ENCODE results near the gene CIP2A. TPM values are rescaled to one million over a fixed set of nuclear protein-coding genes. Genes with fewer than 3 reads are reported as not detected.

The CIP2A gene
- total RNA-seq, 1 donor from 2014 or later: 1.6 TPM

GRCh38 chr3:108552267-108553159 lies 36.7 kb downstream of the CIP2A start:
- H3K9me3 ChIP-seq (replicated peaks): no peaks in the 10 kb centered on the region
- H3K27me3 ChIP-seq (ENCODE audit: low read depth): no peaks in the 10 kb centered on the region
- peaks cover 10% of the 10 kb centered on the region for H3K4me1 ChIP-seq
- no peak overlapping the region for H3K27ac ChIP-seq (replicated peaks)
- intact Hi-C loops (cut with micrococcal nuclease): loop anchor here (2.0 kb wide), 1 partner anchor 62 kb away; no protein-coding TSS in a partner anchor
- DNase-seq: no peak
- no peaks in the 10 kb centered on the region for H3K36me3 ChIP-seq
- no peak overlapping the region for H3K4me3 ChIP-seq
- TF ChIP-seq CTCF (IDR thresholded peaks at IDR 0.05; ENCODE audit: borderline replicate concordance): peak; percentile 66

- Histone ChIP-seq H3K36me3 (no peaks in the 10 kb centered on the region), H3K4me3 (no peak overlapping the region), H3K27me3 (ENCODE audit: low read depth) (no peaks in the 10 kb centered on the region), H3K27ac (replicated peaks) (no peak overlapping the region), H3K9me3 (replicated peaks) (no peaks in the 10 kb centered on the region), H3K4me1 (peaks cover 5% of the 10 kb centered on the region)
- TF ChIP-seq CTCF (IDR thresholded peaks at IDR 0.05; ENCODE audit: borderline replicate concordance): no peak
- DNase-seq: no peak
- intact Hi-C loops (cut with micrococcal nuclease): no loop called here
Measured at GRCh38 chr3:108548886-108549285, 40.4 kb downstream of the CIP2A start.

GRCh38 chr3:108548304-108548703 lies 40.9 kb downstream of the CIP2A start:
- Histone ChIP-seq H3K36me3 (no peaks in the 10 kb centered on the region), H3K27ac (replicated peaks) (no peak overlapping the region), H3K9me3 (replicated peaks) (no peaks in the 10 kb centered on the region), H3K4me1 (peaks cover 5% of the 10 kb centered on the region), H3K4me3 (no peak overlapping the region), H3K27me3 (ENCODE audit: low read depth) (no peaks in the 10 kb centered on the region)
- intact Hi-C loops (cut with micrococcal nuclease): no loop called here
- TF ChIP-seq CTCF (IDR thresholded peaks at IDR 0.05; ENCODE audit: borderline replicate concordance): no peak
- no peak for DNase-seq

- H3K27me3 ChIP-seq (ENCODE audit: low read depth): no peaks in the 10 kb centered on the region
- H3K4me3 ChIP-seq: peak overlapping the region; percentile 43
- H3K27ac ChIP-seq (replicated peaks): peak overlapping the region; percentile 6
- no peak for DNase-seq
- no peak for TF ChIP-seq CTCF (IDR thresholded peaks at IDR 0.05; ENCODE audit: borderline replicate concordance)
- H3K36me3 ChIP-seq: no peaks in the 10 kb centered on the region
- intact Hi-C loops (cut with micrococcal nuclease): no loop called here
- no peaks in the 10 kb centered on the region for H3K9me3 ChIP-seq (replicated peaks)
- H3K4me1 ChIP-seq: peaks cover 5% of the 10 kb centered on the region
Measured at GRCh38 chr3:108546692-108547091, 42.5 kb downstream of the CIP2A start.

- intact Hi-C loops (cut with micrococcal nuclease): no loop called here
- Histone ChIP-seq H3K9me3 (replicated peaks) (no peaks in the 10 kb centered on the region), H3K4me3 (peak overlapping the region; percentile 43), H3K27me3 (ENCODE audit: low read depth) (no peaks in the 10 kb centered on the region), H3K4me1 (peaks cover 5% of the 10 kb centered on the region), H3K27ac (replicated peaks) (peak overlapping the region; percentile 6), H3K36me3 (no peaks in the 10 kb centered on the region)
- no peak for TF ChIP-seq CTCF (IDR thresholded peaks at IDR 0.05; ENCODE audit: borderline replicate concordance)
- DNase-seq: no peak
Measured at GRCh38 chr3:108546247-108546646, 43.0 kb downstream of the CIP2A start.
